ENCODE results near the gene PCDHB7.
"Not testable (repeated sequence)": the region's sequence is repeated elsewhere in the genome, so short reads cannot be mapped to it uniquely, and the experiment has no call there.

GRCh38 chr5:141215504-141215903, 43.1 kb downstream of the PCDHB7 start:
- TF ChIP-seq CTCF, POLR2AphosphoS5 (IDR thresholded peaks at IDR 0.05): not testable (repeated sequence)

Measured in gastroesophageal sphincter (tissue), 3 donors.